ENCODE results near the gene HLA-DMB.

The HLA-DMB gene

DNA sequence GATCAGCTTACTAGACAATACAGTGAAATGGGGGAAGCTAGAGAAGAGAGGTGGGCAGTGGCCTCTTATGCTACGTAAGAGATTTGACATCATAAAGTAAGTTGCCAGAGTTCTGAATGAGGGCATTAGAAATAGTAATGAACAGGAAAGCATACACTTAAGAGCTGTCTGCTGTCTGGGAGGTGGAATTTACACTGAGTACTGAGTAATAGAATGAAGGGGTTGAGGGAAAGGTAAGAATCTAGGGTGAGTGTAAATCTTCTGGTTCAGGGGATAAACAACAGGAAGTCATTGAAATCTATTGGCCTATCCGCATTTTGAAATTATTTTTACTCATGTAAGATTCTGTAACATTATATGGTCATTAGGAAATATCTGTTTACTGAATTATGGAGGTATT, 35.8 kb downstream of the HLA-DMB start:
- no peak for DNase-seq

DNA sequence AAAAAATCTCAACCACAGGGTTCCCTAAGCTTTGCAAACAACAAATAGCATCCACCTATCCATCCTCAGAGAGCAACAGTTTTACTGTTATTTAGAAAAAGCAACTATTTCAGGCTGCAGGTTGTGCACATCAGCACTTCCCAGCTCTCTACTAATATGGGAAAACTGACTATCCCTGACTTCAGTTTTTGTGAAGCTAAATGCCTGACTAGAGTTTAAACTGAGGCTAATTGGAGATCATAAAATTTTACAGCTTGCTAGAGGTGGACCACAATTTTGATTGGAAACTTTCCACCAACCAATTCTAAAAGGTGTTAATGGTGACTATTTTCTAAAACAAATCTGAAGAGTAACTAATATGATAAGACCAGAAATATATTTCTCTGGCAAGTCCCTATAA, 36.9 kb downstream of the HLA-DMB start:
- DNase-seq, result no peak

DNA sequence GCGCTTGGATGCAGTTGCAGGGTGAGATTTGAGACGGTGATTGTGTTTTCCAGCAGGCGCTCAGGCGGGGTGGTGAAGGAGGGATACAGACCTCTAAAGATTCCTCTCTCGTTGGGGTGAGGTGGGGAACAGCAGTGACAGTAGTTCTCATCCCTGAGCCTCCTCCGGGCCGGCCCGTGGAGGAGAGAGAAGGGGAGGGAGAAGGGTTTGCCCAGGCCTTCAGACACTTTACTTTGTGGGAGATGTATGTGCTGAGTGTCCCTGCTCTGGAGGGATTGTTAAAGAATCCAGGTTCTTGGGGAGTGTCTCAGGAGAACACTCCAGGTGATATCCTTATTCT, 45.9 kb downstream of the HLA-DMB start:
- DNase-seq, result no peak

DNA sequence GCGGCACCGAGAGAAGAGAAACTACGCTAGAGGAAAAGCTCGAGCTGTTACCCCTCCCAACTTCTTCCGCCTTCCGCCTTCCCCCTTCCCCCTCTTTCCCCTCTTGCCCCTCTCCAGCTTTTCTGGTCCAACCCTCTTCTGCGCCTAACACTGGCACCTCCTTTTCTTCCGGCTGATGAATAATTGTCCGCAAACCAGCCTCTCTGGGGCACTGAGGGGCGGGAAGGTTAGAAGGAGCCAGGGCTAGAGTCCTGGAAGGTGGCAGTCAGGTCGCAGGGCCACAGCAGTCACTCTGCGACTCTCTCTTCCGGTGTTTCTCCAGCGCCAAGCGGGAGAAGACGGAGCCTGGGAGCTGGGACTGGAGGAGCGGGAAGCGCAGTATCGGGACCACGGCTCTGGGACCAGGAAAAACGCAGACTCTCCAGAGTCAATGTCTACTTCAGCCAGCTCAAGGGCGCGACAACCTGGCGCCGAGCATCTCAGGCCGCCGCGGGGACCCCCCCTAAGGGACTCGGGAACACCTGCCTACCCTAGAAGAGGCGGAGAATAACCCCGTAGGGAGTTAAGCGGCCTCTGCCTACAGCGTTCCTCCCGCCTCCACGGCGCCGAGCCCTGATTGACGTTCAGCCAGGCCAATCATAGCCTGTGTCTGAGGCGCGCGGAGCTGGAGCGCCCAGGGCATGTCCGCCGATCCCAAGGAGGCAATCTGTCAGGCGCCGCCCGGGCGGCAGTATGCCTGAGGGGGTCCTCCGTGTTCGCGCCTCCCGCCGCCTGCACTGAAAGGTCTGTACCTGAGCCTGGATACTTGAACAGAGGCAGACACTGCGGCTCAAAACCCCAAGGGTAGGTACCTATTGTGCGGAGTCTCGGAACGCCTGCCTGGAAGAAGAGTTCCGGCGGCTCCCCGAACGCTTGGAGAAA, 46.5 kb downstream of the HLA-DMB start:
- DNase-seq, result peak; percentile 91

DNA sequence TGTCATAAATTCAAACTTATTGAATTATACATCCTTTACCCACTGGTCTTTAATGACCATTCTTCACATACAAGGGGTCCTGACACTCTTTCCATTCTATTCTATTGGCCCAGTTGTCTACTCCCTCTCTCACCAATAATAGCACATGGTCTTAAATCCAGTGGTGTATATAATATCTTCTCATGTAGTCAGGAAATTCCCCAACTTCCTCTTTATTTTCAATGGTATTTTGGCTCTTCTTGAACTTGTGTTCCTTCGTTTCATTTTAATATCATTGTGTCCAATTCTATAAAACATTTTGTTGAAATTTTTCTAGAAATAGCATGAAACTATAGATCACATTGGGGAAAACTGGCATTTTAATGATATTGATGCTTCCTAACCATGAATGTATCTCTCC, 50.0 kb downstream of the HLA-DMB start:
- no peak for DNase-seq

DNA sequence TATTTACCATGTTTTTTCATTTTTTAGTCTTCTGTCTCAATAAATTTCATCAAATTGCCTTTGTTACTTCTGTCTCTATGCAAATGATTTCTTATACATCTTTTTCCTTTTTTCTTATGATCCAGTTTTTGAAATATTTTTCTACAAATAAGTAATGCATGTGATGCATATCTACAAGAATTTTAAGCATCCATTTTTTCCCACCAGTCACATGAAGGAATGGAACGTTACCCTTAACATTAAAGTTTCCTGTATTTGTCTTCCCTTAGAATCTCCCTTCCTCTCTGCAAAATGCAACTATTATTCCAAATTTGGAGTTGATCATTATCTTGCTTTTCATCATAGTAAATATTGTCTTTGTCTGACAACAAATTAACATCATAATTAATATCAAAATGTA, 51.3 kb downstream of the HLA-DMB start:
- no peak for DNase-seq

DNA sequence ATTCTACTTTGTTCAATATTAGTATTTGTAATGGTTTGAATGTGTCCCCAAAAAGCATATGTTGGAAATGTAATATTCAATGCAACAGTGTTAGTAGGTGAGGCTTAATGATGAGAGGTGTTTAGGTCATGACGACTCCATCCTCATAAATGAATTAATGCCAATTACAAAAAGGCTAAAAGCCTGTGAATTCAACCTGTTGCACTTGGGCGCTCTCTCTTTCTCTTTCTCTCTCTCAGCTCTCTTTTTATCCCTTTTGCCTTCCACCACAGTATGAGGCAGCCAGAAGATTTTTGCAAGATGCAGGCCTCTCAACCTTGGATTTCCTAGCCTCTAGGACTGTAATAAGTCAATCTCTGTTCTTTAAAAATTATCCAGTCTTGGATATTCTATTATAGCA, 52.3 kb downstream of the HLA-DMB start:
- no peak for DNase-seq

DNA sequence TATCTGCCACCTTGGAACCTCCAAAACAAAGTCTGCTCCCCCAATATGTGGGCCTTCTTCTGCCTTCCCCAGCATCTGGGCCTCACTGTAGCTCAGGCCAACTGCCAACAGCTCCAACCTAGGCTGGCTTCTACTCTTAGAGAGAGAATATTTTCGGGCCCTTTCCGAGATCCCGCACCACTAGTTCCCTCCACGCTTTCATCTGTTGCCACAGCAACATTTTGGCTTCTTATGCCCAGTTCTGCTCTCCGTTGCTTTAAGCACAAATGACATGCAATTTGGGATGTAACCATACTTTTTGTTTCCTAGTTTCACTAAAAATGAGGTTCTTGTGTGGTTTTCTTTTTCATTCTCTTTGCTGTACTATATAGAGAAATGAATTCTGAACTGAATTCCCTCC, 53.2 kb downstream of the HLA-DMB start:
- DNase-seq, result no peak

DNA sequence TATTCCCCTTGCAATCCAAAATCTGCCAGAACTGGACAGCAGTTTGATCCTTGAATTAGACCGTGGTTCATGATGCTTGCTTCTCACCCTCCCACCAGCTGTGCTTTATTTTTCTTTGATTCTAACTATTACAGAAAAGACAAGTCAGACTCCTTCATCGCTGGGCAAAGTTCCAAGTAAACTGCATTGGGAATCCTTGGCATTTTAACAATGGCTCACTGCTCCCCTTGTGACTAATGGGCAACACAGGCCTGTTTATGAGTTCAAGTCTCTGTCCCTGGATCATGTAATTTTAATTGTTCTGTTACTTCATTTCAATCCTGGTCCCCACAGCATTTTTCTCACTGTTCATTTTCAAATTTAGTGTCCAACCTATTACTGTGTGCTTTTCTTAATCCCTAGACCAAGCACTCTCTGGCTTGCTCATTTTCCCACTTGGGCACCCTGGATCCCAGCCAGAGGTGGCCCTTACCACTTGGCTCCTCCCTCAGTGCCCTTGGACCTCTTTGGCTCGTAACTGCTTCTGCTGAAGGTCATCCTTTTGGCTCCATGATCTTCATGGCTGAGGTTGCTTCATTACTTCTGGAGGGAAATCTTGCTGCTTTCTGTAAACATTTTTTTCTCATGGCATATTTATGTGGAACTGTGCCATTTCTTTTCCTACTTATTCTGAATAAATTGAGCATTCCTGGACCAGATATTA, 54.0 kb downstream of the HLA-DMB start:
- DNase-seq, result no peak

DNA sequence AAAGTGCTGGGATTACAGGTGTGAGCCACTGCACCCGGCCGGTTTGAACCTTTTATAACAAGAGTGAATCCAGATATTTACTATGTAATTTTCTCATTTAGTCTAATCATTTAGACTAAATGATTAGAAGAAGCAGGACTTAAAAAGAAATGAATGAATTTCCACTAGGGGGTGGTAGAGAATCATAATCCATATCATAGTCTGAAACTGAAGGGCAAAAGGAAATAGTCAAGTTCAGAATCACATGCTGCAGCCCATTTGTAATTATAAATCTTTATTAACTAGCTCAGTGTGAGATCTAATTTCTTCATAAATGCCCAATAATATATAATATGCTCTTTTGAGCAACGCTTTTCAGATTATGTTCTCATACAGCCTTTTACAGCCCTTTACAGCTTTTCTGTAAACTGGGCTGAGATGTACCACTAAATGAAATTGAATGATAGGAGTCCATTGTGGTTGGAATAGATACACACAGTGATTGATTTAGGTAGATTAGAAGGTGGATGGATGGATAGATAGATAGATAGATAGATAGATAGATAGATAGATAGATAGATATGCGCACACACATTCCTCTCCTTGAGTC, 55.0 kb downstream of the HLA-DMB start:
- DNase-seq, result no peak
